Fibroblast of mammary gland (primary cell): ENCODE data around the gene CEP112.

Experiments
- DNase-seq: peaks from one replicate; pipeline ENCODE4 v3.0.0-alpha.2; 2010; ENCODE audit warnings: low read depth
- H3K4me3 ChIP-seq: 2 replicates; pipeline ENCODE4 v1.5.1; 2011; ENCODE audit warnings: low read depth, mild to moderate bottlenecking, low read length, moderate library complexity; ENCODE audit not compliant: control insufficient read depth
- TF ChIP-seq, protein P1 (sequence below): conservative IDR thresholded peaks from 2 replicates; pipeline ENCODE4 v1.5.1; 2011; ENCODE audit warnings: low read depth, low read length, inconsistent platforms; ENCODE audit not compliant: control insufficient read depth, insufficient read depth

Gene CEP112

DNA sequence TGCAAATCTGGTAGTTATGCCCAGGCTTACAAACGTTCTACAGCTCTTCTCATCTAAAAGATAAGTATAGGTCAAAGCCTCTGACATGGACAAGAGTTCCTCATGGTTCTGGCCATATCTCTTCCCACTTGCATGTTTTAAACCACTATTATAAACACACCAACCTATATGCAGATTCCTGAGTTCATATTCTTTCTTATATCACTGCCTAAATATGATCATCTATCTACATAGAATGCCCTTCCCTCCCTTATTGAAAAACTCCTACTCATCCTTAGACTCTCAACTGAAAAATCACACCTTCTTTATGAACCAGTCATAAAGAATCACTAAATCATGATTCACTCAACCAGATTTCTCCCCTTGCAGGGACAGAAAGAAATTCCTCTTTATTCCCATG, 128.2 kb downstream of the CEP112 start:
- no peak overlapping the region for H3K4me3 ChIP-seq
- no peak for DNase-seq
- TF ChIP-seq, protein P1, sequence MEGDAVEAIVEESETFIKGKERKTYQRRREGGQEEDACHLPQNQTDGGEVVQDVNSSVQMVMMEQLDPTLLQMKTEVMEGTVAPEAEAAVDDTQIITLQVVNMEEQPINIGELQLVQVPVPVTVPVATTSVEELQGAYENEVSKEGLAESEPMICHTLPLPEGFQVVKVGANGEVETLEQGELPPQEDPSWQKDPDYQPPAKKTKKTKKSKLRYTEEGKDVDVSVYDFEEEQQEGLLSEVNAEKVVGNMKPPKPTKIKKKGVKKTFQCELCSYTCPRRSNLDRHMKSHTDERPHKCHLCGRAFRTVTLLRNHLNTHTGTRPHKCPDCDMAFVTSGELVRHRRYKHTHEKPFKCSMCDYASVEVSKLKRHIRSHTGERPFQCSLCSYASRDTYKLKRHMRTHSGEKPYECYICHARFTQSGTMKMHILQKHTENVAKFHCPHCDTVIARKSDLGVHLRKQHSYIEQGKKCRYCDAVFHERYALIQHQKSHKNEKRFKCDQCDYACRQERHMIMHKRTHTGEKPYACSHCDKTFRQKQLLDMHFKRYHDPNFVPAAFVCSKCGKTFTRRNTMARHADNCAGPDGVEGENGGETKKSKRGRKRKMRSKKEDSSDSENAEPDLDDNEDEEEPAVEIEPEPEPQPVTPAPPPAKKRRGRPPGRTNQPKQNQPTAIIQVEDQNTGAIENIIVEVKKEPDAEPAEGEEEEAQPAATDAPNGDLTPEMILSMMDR: no peak

- TF ChIP-seq, protein P1: no peak
- DNase-seq: no peak
These were observed 135.8 kb downstream of the CEP112 start for GRCh38 chr17:66056148-66056547.

GRCh38 chr17:66054242-66054641, 137.7 kb downstream of the CEP112 start:
- no peak overlapping the region for H3K4me3 ChIP-seq
- TF ChIP-seq, protein P1: no peak
- DNase-seq: no peak

More at GRCh38 chr17:66056148-66056547, 135.8 kb downstream of the CEP112 start:
- no peak overlapping the region for H3K4me3 ChIP-seq

- TF ChIP-seq, protein P1: no peak
- no peak overlapping the region for H3K4me3 ChIP-seq
- DNase-seq: no peak
These were observed 147.8 kb downstream of the CEP112 start for GRCh38 chr17:66044083-66044482.

- no peak for DNase-seq
- TF ChIP-seq, protein P1: no peak
- H3K4me3 ChIP-seq: no peak overlapping the region
These were observed 148.5 kb downstream of the CEP112 start for GRCh38 chr17:66043419-66043818.

DNA sequence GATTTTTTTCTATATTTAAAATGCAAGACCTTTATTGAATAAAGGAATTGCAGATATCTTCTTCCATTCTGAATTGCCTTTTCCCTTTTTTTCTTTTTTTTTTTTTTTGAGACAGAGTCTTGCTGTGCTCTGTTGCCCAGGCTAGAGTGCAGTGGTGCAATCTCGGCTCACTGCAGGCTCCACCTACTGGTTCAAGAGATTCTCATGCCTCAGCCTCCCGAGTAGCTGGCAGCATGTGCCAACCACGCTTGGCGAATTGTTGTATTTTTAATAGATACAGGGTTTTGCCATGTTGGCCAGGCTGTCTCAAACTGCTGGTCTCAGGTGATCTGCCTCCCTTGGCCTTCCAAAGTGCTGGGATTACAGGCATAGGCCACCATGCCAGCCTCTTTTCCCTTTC, 151.5 kb downstream of the CEP112 start:
- DNase-seq: no peak
- TF ChIP-seq, protein P1: no peak
- H3K4me3 ChIP-seq: no peak overlapping the region

GRCh38 chr17:66038125-66038524, 153.8 kb downstream of the CEP112 start:
- H3K4me3 ChIP-seq: no peak overlapping the region
- TF ChIP-seq, protein P1: no peak

More at GRCh38 chr17:66038125-66038524, 153.8 kb downstream of the CEP112 start:
- DNase-seq: no peak
